ENCODE results near the gene EYA3. TPM values are rescaled to one million over a fixed set of nuclear protein-coding genes. Genes with fewer than 3 reads are reported as not detected.

EYA3 gene
- total and polyA plus RNA-seq, 2 donors from 2014 or later = 10.2 to 32.0 TPM

- Histone ChIP-seq H3K27me3 (ENCODE audit: control insufficient read depth, insufficient read depth, low read length) (no peaks in the 10 kb centered on the region), H3K4me1 (ENCODE audit: control insufficient read depth in 2 of 3, insufficient read depth in 2 of 3, low read depth in 1 of 3, low read length in 3 of 3) (peaks cover 6 to 31% (median 14%) of the 10 kb centered on the region in 3 donors), H3K9ac (ENCODE audit: low read length in 3 of 3) (peak overlapping the region in 1 of 3 donors; percentile 21), H3K27ac (ENCODE audit: low read depth in 2 of 2, low read length in 2 of 2) (peak overlapping the region; percentile 78 to 92), H3K4me3 (ENCODE audit: low read length in 3 of 3) (peak overlapping the region in 1 of 3 donors; percentile 39), H3K9me3 (ENCODE audit: control insufficient read depth in 2 of 3, insufficient read depth in 1 of 3, low read length in 3 of 3) (no peaks in the 10 kb centered on the region), H3K36me3 (ENCODE audit: control insufficient read depth in 2 of 3, insufficient read depth in 3 of 3, low read length in 3 of 3) (no peaks in the 10 kb centered on the region)
- TF ChIP-seq CTCF (IDR thresholded peaks at IDR 0.05; ENCODE audit: borderline replicate concordance, extremely low read depth, insufficient read depth) = no peak
- peak in 2 of 5 donors; percentile 58 to 77 for DNase-seq
- intact Hi-C loops (cut with DNase I) = no loop called here
- peak; percentile 73 for FAIRE-seq
These were observed 9.5 kb downstream of the EYA3 start for GRCh38 chr1:28078680-28079626.

GRCh38 chr1:28078262-28078661 is 10.1 kb downstream of the EYA3 start:
- FAIRE-seq = no peak

GRCh38 chr1:28074892-28075511 is 13.4 kb downstream of the EYA3 start:
- intact Hi-C loops (cut with DNase I) = no loop called here
- TF ChIP-seq CTCF (IDR thresholded peaks at IDR 0.05; ENCODE audit: borderline replicate concordance, extremely low read depth, insufficient read depth) = no peak
- H3K9ac ChIP-seq (ENCODE audit: low read length in 3 of 3) = no peak overlapping the region
- no peak for FAIRE-seq
- peaks cover 6 to 39% (median 14%) of the 10 kb centered on the region in 3 donors for H3K4me1 ChIP-seq (ENCODE audit: control insufficient read depth in 2 of 3, insufficient read depth in 2 of 3, low read depth in 1 of 3, low read length in 3 of 3)
- peak overlapping the region in 1 of 2 donors; percentile 26 for H3K27ac ChIP-seq (ENCODE audit: low read depth in 2 of 2, low read length in 2 of 2)
- H3K36me3 ChIP-seq (ENCODE audit: control insufficient read depth in 2 of 3, insufficient read depth in 3 of 3, low read length in 3 of 3) = no peaks in the 10 kb centered on the region
- no peak for DNase-seq
- H3K9me3 ChIP-seq (ENCODE audit: control insufficient read depth in 2 of 3, insufficient read depth in 1 of 3, low read length in 3 of 3) = no peaks in the 10 kb centered on the region
- no peak overlapping the region for H3K4me3 ChIP-seq (ENCODE audit: low read length in 3 of 3)
- no peaks in the 10 kb centered on the region for H3K27me3 ChIP-seq (ENCODE audit: control insufficient read depth, insufficient read depth, low read length)

More at GRCh38 chr1:28078262-28078661, 10.1 kb downstream of the EYA3 start:
- Histone ChIP-seq H3K9ac (ENCODE audit: low read length in 3 of 3) (no peak overlapping the region), H3K4me1 (ENCODE audit: control insufficient read depth in 2 of 3, insufficient read depth in 2 of 3, low read depth in 1 of 3, low read length in 3 of 3) (peaks cover 6 to 29% (median 14%) of the 10 kb centered on the region in 3 donors), H3K27ac (ENCODE audit: low read depth in 2 of 2, low read length in 2 of 2) (no peak overlapping the region), H3K9me3 (ENCODE audit: control insufficient read depth in 2 of 3, insufficient read depth in 1 of 3, low read length in 3 of 3) (no peaks in the 10 kb centered on the region), H3K36me3 (ENCODE audit: control insufficient read depth in 2 of 3, insufficient read depth in 3 of 3, low read length in 3 of 3) (no peaks in the 10 kb centered on the region), H3K4me3 (ENCODE audit: low read length in 3 of 3) (no peak overlapping the region), H3K27me3 (ENCODE audit: control insufficient read depth, insufficient read depth, low read length) (no peaks in the 10 kb centered on the region)
- peak in 1 of 5 donors; percentile 27 for DNase-seq
- no peak for TF ChIP-seq CTCF (IDR thresholded peaks at IDR 0.05; ENCODE audit: borderline replicate concordance, extremely low read depth, insufficient read depth)
- intact Hi-C loops (cut with DNase I) = no loop called here

Measured in kidney (tissue), 14 donors.